Measurements from ENCODE around the gene ERVV-1.

Gene ERVV-1

DNA sequence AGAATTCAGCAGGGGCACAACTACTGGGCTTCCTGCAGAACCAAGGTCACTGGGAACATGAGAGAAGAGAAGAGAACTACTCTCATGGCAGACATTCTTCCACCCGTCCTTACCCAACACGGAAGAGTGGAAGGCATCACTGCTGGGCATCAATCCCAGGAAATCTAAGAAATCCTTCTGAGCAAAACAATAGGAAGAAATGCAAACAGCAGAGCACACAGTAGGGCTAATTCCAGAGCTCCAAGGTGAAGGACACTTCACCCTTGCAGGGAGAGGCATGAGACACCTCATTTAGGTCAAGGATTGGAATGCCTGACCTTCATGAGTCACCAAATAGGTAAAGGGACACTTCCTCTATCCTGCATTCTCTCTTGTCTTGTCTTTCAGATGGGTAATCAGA lies 33.7 kb downstream of the ERVV-1 start:
- DNase-seq (ENCODE audit: low spot score): no peak
- Mint-ChIP-seq H3K27me3 (ENCODE audit: low read depth) (no peaks in the 10 kb centered on the region), H3K27ac (no peak overlapping the region), H3K36me3 (ENCODE audit: low read depth) (peaks cover 1% of the 10 kb centered on the region), H3K9me3 (peaks cover 42% of the 10 kb centered on the region), H3K4me3 (no peak overlapping the region), H3K4me1 (ENCODE audit: low read depth) (no peaks in the 10 kb centered on the region)

DNA sequence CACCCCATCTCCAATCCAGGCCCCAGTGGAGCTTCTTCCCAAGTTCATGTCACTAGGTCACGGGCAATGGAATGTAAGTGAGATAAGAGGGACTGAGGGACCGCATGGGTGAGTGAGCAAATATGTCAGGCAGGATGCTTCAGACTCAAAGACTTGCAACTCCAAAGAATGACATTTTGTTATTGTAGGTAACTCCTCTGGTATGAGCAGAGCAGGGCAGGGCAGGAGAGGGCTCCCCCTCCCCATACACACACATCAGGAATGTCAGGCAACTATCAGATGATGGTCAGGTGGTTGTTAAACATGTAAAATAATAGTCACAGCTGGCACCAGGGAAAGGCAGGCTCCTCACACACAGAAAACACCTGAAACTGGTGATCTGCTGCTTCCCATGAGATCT lies 41.4 kb downstream of the ERVV-1 start:
- no peaks in the 10 kb centered on the region for H3K4me1 Mint-ChIP-seq (ENCODE audit: low read depth)
- no peak overlapping the region for H3K4me3 Mint-ChIP-seq
- peaks cover 56% of the 10 kb centered on the region for H3K9me3 Mint-ChIP-seq
- peaks cover 4% of the 10 kb centered on the region for H3K36me3 Mint-ChIP-seq (ENCODE audit: low read depth)
- H3K27ac Mint-ChIP-seq: no peak overlapping the region
- no peaks in the 10 kb centered on the region for H3K27me3 Mint-ChIP-seq (ENCODE audit: low read depth)
- no peak for DNase-seq (ENCODE audit: low spot score)

DNA sequence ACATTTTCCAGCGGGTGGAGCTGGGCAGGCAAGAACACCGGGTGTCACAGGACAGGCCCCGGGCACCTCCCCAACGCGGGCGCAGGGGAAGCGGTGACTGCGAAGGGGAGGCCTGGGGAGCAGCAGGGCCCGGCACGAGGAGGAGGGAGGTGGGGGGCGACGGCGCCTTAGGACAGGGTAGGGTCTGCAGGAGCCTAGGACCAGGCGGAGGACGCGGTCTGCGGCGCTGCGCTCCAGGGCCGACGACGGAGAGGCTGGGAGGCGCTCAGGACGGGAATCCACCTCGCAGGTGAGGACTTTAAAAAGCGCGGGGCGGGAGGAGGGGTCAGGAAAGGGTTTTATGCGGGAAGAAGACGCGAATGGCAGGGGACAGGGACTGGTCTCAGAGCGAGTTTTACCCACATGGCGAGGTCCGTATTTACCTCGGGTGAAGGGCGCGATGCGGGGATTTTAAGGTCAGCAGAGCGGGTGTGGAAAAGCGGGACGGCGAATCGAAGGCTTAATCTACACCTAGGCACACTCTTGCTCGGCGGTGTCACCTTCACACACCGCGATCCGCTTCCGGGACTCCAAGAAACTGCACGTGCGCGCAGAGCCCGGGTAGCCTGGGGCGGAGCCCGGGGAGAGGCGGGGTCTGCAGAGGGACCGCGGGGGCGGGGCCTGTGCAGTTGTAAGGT lies 44.3 kb downstream of the ERVV-1 start:
- no peak overlapping the region for H3K4me3 Mint-ChIP-seq
- no peak for DNase-seq (ENCODE audit: low spot score)
- H3K9me3 Mint-ChIP-seq: peaks cover 63% of the 10 kb centered on the region
- no peaks in the 10 kb centered on the region for H3K4me1 Mint-ChIP-seq (ENCODE audit: low read depth)
- peaks cover 7% of the 10 kb centered on the region for H3K36me3 Mint-ChIP-seq (ENCODE audit: low read depth)
- no peak overlapping the region for H3K27ac Mint-ChIP-seq
- no peaks in the 10 kb centered on the region for H3K27me3 Mint-ChIP-seq (ENCODE audit: low read depth)

All from T-helper 2 cell treated with Interferon-gamma antibody and Interleukin-4, amounts not matched to agents 5 μg/mL and 100 μg/mL, for 36 hours (primary cell).